Hematopoietic multipotent progenitor cell (in vitro differentiated cells): ENCODE measurements around the gene VPS33A. TPM values are rescaled to one million over a fixed set of nuclear protein-coding genes. Genes with fewer than 3 reads are reported as not detected.
A peak's percentile ranks its signal among the peaks of the same experiment; 100 is the strongest.
"Not testable (repeated sequence)": the region's sequence is repeated elsewhere in the genome, so short reads cannot be mapped to it uniquely, and the experiment has no call there.

Source experiments
- DNase-seq, 3 donors: peaks; one replicate each; pipeline ENCODE4 v3.0.0-alpha.2; 2011 to 2015; ENCODE audit warnings: low read depth in 2 of 3, low spot score in 2 of 3
- total RNA-seq: library from RNA; depleted of rRNA; stranded (reverse); fragments of >200 nt; gene quantifications from one replicate; pipeline ENCODE4 v1.2.3, GENCODE V29; 2012

VPS33A gene
- total RNA-seq, 1 donor, result 15.1 TPM

DNA sequence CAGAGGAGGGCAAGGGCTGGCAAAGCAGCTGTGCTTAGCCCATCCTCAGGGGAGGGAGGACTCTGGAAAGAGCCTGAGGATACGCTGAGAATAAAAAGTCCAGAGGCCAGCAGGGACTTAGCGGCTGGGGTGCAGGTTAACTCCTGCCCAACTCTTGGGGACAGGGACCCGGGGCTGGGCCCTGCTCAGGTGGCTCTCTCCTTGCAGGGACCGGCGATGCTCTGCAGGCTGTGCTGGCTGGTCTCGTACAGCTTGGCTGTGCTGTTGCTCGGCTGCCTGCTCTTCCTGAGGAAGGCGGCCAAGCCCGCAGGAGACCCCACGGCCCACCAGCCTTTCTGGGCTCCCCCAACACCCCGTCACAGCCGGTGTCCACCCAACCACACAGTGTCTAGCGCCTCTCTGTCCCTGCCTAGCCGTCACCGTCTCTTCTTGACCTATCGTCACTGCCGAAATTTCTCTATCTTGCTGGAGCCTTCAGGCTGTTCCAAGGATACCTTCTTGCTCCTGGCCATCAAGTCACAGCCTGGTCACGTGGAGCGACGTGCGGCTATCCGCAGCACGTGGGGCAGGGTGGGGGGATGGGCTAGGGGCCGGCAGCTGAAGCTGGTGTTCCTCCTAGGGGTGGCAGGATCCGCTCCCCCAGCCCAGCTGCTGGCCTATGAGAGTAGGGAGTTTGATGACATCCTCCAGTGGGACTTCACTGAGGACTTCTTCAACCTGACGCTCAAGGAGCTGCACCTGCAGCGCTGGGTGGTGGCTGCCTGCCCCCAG, 60.0 kb downstream of the VPS33A start:
- no peak for DNase-seq

DNA sequence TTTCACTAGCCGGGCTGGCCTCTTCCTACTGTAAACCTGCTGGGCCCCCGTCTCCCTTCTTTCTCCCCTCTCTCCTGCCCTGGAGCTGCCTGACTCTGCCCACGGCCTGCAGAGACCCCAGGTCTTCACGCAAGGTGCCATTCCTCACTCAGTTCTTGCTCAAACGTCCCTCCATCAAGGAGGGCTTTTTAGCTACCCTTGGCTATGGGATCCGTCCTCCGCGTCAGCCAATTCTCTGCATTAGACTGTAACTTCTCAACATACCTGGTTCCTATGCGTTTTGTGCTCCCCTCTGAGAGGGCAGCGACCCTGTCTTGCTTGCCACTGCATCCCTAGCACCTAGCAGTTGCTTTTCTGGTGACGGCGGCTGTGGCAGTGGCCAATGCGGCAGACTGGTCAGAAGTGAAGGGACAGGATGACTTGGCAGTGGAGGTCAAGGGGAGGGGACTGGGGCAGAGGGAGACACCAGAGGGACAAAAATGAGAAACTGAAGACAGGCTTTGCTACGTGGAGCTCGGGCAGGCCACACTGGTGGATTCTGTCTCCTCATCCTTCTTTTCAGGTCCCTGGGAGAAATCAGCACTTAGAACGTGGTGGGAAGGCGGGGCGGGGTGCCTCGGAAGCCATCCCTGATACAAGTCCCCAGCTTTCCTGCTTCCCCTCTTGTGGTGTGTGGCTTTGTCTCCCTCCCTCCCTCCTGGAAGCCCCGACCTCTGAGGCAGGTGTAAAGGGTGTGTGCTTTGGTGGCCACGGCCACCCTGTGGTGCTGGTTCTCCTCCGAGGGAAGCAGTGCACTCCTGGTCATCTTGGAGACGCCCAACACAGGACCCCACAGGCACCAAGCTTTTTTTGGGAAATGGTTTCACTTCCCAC, 61.0 kb downstream of the VPS33A start:
- DNase-seq, result no peak

DNA sequence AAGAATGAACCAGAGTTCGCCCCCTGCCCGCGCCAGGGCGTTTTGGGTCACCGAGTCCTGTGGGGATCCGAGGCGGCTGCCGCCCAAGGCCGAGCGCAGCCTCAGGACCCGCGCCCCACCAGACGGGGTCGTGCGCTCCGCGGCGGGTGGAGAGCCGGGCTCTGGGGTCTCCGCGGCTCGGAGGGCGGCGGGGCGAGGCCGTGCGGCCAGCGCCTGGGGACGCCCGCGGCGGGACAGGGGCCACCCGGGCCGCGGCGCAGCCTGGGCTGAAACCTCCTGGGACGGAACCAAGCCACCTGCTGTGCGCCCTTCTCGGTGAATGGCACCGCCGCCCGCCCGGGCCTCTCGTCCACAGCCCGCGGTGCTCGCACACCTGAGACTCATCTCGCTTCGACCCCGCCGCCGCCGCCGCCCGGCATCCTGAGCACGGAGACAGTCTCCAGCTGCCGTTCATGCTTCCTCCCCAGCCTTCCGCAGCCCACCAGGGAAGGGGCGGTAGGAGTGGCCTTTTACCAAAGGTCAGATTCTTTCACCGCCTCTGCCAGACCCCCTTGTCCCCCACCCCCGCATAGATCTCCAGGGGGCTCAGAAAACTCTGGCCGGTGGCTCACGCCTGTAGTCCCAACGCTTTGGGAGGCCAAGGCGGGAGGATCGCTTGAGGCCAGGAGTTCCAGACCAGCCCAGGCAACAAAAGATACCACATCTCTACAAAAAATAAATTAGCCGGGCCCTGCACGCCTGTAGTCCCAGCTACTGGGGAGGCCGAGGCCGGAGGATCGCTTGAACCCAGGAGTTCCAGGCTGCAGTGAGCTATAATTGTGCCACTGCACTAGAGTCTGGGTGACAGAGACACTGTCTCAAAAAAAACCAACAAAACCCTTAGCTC, 61.9 kb downstream of the VPS33A start:
- no peak for DNase-seq

DNA sequence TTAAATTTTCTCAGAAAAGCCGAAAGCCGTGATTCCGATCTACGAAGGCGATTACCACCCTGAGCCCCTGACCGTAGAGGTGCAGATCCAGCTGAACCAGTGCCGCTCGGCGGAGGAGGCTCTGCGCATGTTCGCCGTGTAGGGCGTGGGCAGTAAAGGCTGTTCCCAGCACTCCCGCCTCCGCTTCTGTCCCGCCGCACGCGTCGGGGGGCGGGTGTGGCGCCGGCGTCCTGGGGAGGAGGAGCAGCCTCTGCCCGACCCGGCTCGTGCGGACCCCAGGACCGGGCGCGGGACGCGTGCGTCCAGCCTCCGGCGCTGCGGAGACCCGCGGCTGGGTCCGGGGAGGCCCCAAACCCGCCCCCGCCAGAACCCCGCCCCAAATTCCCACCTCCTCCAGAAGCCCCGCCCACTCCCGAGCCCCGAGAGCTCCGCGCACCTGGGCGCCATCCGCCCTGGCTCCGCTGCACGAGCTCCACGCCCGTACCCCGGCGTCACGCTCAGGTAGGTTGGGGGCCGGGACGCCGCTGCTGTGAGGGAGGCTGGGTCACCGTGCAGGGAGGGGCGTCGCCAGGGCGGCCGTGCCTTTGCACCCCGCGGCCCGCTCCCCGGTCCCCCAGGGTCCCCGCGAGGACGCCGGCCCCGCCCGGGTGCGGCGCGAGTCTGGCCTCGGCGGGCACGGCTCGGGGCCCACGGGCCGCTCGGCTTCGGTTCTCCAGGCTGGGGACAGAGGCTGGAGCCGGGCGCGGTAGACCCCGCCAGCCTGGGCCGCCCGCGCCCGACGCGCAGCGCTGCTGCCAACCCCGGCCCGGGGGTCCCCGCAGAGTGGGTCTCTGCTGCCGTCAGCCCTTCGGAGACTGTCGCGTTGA, 62.8 kb downstream of the VPS33A start, which contains the start of gene B3GNT4:
Gene B3GNT4, plus strand, starts transcription at position 409 of the 866 bp plus-strand sequence. CDS start 910 bp downstream, outside the sequence.
- DNase-seq, result peak in 2 of 3 donors; percentile 31 to 43

DNA sequence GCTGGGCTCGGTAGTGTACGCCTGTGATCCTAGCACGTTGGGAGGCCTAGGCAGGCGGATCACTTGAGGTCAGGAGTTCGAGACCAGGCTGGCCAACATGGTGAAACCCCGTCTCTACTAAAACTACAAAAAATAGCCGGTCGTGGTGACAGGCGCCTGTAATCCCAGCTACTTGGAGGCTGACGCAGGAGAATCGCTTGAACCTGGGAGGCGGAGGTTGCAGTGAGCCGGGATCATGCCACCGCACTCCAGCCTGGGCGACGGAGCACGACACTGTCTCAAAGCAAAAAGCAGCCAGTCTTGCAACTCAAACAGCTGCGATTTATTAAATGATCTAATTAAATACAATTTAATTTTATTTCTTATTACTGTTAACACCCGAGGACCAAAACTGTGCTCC, 63.5 kb downstream of the VPS33A start:
- DNase-seq, result not testable (repeated sequence)

DNA sequence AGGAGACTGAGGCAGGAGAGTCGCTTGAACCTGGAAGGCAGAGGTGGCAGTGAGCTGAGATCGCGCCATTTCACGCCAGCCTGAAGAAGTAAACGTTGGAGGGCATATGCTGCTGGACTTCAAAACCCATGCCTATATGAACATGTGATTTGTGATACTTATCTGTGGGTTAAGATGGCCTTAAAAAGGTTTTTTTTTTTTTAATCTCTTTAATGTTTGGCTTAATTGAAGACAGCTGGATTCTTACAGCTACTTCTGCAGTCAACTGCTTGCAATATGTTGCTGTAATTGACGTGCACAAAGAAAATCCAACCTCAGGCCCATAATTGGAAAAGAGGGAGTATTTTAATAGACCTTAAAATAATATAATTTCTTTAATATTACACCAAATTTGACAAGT, 64.3 kb downstream of the VPS33A start:
- DNase-seq, result no peak

DNA sequence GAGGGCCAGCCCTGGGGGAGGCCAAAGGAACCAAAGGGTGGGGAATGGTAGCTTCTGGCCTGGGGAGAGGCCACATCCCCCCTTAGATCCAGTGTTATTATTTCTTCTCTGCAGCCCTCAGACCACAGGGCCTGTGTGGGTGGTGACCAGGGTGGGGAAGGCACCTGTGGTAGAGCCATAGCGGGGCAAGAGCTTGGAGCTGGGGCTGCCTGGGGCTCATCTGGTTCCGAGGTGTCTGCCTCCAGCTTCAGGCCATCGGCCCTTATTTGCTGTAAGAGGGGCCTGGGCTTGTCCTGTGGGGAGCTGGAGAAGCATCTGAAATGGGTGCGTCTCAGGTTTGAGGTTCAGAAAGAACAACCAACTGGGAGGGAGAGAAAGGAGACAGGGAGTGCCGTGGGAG, 64.9 kb downstream of the VPS33A start:
- no peak for DNase-seq

DNA sequence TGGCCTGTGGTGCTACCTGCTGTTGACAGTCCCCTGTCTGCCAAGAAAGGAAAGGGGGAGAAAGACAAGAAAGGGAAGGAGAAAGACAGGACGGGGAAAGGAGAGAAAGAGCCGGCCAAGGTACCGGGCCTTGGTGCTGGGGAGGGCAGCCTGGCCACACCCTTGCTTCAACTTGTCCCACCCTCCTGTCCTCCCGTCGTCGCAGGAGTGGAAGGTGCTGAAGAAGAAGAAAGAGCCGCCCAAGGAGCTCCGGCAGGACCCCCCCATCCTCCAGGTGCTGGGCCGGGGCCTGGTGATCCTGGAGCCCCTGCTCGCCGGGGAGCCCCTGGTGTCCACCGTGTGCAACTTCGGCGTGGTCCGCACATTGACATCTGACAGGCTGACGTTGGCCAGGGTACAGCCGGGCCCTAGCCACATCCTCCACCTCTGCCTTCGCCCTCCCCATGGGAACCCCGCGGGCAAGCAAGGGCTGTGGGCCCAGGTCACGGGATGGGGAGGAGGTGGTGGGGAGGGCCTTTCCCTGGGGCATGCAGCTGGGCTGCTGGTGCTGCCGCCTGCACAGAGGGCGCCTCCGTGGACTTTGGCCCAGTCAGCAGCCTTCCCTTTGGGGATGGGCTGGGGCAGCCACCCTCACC, 65.6 kb downstream of the VPS33A start:
- no peak for DNase-seq

DNA sequence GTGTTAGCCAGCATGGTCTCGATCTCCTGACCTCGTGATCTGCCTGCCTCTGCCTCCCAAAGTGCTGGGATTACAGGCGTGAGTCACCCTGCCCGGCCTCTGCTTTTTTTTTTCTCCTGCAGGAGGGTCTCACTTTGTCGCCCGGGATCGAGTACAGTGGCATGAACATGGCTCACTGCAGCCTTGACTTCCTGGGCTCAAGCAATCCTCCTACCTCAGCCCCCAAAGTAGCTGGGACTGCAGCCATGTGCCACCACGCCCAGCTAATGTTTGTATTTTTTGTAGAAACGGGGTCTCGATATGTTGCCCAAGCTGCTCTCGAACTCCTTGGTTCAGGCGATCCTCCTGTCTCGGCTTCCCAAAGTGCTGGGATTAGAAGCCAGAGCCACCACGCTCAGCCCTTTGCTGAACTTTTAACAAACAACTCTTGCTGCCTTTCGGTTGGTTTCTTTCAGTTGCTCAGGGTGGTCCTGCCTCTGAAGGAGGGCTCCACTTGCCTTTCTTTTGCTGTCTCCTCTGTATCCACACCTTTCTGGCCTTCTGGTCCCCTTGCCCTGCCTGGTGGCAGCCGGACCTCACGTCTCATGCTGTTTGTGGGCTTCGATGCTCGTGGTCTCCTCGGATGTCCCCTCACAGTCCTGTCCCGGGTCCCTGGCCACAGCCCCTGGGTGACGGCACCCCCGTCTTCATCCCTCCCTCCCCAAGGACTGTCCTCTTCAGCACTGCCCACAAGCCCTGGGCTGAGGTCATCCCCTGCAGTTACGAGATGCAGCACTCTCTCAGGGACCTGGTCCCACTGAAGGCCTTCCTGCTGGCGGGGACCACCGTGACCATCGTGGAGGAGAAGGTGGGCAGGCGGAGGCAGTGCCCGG, 66.6 kb downstream of the VPS33A start:
- DNase-seq, result no peak

DNA sequence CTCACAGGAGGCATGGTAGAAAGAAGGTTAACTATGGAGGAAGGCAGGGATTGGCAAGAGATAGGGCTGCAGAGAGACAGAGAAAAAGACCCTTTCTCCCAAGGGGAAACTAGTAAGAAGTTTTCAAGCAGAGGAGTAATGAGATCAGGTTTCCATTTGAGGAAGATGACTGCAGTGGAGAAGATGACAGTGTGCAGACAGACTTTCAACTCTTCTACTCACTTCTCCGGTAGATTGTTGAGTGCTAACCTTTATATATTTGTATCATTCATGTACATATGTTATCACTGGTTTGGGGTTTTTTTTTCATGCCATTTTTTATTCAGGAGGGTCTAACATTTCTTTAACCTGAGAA, 68.7 kb downstream of the VPS33A start:
- DNase-seq, result no peak

DNA sequence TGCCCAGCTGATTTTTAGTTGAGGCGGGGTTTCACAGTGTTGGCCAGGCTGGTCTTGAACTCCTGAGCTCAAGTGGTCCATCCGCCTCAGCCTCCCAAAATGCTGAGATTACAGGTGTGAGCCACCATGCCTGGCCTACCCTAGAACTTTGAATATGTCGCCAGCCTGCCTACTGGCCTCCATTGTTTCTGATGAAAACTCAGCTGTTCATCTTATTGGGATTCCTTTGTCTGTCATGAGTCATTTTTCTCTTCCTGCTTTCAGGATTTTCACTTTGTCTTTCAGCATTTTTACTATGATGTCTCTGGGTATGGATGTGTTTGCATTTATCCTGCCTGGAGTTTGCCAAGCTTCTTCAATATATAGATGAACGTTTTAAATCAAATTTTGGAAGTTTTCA, 70.9 kb downstream of the VPS33A start:
- no peak for DNase-seq

DNA sequence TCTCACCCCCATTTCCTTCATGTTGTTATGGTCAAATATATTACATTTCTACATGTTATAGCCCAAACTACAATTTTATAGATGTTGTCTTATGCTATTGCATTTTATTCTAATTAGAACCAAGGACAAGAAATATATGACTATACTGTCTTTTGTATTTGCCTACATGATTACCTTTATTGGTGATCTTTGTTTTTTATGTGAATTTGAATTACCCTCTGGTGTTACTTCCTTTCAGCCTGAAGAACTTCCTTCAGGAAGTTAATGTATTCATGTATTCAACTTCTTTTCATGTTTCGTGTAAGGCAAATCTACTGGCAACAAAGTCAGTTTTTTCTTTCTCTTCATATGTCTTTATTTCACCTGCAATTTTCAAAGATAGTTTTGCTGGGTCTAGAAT, 71.5 kb downstream of the VPS33A start:
- DNase-seq, result no peak

DNA sequence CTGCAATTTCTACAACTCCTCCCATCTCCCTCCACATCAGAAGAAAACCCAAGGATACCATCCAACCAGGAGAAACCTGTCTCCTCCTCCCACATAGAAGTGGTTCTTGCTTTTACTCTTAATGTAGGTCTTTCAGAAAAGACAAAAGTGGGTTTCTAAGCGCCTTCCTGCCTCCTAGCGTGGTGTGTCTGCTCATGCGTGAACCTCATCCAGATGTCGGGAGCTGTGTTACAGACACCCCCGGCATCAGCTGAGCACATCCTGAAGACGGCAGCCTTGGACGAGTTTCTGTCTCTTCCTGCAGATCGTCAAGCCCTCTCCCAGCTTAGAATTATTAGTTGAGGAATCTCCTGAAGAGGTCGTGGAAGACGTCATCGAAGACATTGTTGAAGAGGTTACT, 73.9 kb downstream of the VPS33A start:
- no peak for DNase-seq

DNA sequence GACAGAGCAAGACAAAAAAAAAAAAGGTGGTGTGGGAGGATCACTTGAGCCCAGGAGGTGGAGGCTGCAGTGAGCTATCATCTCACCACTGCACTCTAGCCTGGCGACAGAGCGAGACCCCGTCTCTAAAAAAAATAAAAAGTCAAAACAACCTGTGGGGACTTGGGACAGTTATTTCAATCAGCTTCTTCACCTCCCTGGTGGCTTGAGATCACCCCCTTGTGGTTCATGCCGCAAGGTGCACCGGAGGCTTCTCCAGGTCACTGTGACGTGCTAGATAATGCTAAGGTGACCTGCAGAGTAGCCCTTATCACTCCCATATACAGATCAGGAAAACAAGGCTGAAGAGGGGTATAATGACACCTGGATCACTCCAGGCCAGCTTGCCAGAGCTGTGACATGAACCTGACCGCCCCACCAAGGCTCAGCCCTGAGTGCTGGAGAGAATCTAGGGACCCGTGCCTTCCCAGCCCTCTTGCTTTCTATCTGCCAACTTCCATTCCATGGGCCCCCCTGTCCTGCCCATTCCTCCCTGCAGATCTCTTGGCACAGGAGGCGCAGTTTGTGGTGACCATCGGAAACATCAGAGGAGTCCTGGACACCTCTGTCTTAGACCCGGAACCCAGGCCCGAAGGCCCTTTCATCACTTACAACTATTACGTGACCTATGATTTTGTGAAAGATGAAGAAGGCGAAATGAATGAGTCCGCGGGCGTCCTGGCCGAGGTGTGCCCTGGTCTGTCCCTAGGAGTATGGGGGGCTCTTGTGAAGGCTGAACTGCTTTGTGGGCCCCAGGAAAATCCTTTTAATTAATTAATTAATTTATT, 75.2 kb downstream of the VPS33A start:
- peak in 2 of 3 donors; percentile 67 to 82 for DNase-seq

DNA sequence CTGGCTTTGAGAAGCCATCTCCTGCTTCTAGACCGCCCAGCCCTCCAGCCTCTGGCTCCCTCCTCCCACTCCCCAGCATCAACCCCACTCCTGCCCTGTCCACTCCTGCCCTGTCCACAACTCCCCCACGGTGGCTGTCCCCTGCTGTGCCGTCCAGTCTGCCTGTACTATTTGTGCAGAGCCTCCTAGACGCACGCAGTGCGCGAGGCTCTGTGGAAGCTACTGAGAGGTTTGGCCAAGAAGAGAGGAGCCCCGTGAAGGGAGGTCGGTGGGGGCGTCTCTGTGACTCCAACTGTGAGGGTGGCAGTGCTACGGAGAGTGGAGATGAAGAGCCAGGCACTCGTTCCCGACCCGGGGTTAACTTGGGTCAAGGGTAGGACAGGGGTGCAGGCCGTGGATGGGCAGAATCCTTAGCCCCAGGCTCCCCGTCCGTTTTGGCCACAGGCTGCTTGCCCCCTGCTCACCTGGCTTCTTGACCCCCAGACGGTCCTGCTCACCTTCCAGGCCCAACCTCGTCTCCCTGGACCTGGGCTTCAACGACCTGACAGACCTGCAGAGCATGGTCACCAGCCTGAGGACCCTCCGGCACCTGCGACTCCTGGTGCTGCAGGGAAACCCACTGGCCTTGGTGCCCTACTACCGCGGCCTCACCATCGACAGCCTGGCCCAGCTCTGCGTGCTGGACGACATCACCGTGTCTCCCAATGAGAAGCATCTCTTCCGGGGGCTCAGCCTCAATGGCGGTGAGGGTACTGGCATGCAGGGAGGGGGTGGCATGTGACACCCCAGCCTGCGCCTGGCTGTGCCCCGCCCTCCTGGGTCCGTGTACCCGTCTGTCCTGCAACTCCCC, 76.4 kb downstream of the VPS33A start:
- no peak for DNase-seq

DNA sequence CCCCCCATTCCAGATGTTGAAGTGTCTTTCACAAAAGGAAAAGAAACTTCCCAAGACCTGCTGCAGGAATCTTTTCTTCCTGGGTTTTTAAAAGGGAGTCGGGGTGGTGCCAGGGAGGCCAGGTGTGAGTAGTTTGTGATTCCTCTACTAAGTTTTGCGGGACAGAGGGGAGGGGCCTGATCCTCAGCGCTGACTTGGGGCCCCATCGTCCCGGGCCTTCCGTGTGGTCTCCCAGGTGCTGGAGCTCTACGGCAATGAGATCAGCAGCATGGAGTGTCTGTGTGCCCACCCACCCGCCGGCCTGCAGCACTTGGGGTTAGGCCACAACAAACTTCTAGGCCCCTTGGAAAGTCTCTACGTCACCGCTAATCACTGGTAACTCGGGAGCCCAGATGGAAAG, 78.8 kb downstream of the VPS33A start:
- no peak for DNase-seq
